ENCODE measurements around the gene SWAP70. TPM values are rescaled to one million over a fixed set of nuclear protein-coding genes. Genes with fewer than 3 reads are reported as not detected.

Gene SWAP70
- total and polyA plus RNA-seq, 9 of the 15 experiments (the other 6 are each of a cell fraction or from before 2014, with no cell fraction given), result 1.7 to 4.9 (median 3.9) TPM

DNA sequence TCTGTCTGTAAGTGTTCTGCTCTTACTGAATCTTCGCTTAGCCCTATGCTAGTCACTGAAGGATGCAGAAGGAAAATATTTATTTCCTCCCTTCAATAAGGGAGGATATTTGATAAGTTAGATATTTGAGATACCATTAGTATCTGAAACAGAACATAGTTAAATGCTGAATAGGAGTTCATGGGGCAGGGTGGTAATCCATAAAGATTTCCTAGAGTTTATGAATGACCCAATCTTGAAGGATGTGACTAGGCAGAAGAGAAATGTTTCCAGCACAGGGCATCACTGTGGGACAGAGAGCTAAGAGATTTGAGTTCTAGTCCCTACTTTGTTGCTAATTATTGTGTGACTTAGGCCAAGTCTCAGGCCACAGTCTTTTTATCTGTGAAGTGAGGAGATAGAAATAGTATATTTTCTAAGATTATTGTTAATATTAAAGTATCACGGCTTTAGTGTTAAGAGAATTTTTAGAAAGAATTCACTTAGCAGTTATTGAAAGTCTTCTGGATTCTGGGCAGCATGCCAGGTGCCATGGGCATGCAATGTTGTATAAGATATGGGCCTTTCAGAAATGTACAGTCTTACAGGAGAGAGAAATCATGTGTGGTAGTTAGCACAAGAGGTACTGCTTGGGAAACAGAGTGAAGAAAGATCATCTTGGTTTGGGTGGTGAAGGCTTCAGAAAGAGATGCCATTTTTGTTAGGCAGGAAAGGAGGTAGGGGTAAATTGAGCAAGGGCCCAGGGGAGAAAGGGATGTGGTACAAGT is 24.0 kb downstream of the SWAP70 start:
- Histone ChIP-seq H2AFZ (ENCODE audit: low read depth, low read length) (no peak overlapping the region), H3K9ac (ENCODE audit: insufficient read depth in 1 of 2, low read depth in 2 of 2, low read length in 2 of 2) (no peak overlapping the region), H4K20me1 (replicated peaks; ENCODE audit: control insufficient read depth, insufficient read depth, low read length) (no peaks in the 10 kb centered on the region), H3K79me2 (ENCODE audit: control insufficient read depth, insufficient read depth, low read length) (no peaks in the 10 kb centered on the region), H3K9me1 (ENCODE audit: control insufficient read depth, insufficient read depth, low read length) (no peaks in the 10 kb centered on the region), H3K4me2 (ENCODE audit: insufficient read depth, low read length) (no peak overlapping the region), H3K36me3 (ENCODE audit: control insufficient read depth, insufficient read depth, low read length) (no peaks in the 10 kb centered on the region), H3K27ac (ENCODE audit: extremely low read depth, low read depth, low read length) (no peak overlapping the region), H3K9me3 (replicated peaks; ENCODE audit: control insufficient read depth, insufficient read depth, low read depth, low read length) (no peaks in the 10 kb centered on the region), H3K27me3 (ENCODE audit: control insufficient read depth in 2 of 2, insufficient read depth in 2 of 2, low read length in 2 of 2) (no peaks in the 10 kb centered on the region; a peak in 1 of 5 replicates), H3K4me3 (no peak overlapping the region), H3K4me1 (replicated peaks in 1 of 2; ENCODE audit: control insufficient read depth in 2 of 2, insufficient read depth in 2 of 2, low read length in 2 of 2) (no peaks in the 10 kb centered on the region; a peak in 1 of 5 replicates)
- ChIA-PET POLR2A (no interaction called here), CTCF (ENCODE audit: low intra/inter-chr PET ratio) (no interaction called here)
- BruUV-seq (replicated peaks), result no TSS peak
- DNase-seq (ENCODE audit: extremely low read depth in 1 of 4, low spot score in 3 of 4), result no peak
- FAIRE-seq, result no peak
- ATAC-seq, result no peak
- intact Hi-C loops (cut with micrococcal nuclease), result no loop called here
- in situ Hi-C loops (cut with MboI), result no loop called here
- 35% methylated on average over 2 of the region's 2 CpGs for WGBS (ENCODE audit: insufficient coverage, low coverage, missing lambda C conversion rate)
- TF ChIP-seq POLR2AphosphoS5 (IDR thresholded peaks at IDR 0.05; ENCODE audit: control insufficient read depth, insufficient read depth, low read depth, low read length), result no peak
- TF ChIP-seq NFIC (IDR thresholded peaks at IDR 0.05), result peak; percentile 46; the same call in 1 of the 2 replicates
- TF ChIP-seq, protein P1, sequence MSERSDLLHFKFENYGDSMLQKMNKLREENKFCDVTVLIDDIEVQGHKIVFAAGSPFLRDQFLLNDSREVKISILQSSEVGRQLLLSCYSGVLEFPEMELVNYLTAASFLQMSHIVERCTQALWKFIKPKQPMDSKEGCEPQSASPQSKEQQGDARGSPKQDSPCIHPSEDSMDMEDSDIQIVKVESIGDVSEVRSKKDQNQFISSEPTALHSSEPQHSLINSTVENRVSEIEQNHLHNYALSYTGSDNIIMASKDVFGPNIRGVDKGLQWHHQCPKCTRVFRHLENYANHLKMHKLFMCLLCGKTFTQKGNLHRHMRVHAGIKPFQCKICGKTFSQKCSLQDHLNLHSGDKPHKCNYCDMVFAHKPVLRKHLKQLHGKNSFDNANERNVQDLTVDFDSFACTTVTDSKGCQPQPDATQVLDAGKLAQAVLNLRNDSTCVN (CRISPR knock-in tag; IDR thresholded peaks at IDR 0.05), result no peak
- TF ChIP-seq HMGN3 (IDR thresholded peaks at IDR 0.05; ENCODE audit: borderline replicate concordance, extremely low read depth, insufficient read length, low read depth, low read length), result no peak
- TF ChIP-seq, protein P2, sequence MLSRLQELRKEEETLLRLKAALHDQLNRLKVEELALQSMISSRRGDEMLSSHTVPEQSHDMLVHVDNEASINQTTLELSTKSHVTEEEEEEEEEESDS (CRISPR knock-in tag; IDR thresholded peaks at IDR 0.05), result no peak
- TF ChIP-seq MAFK (IDR thresholded peaks at IDR 0.05; ENCODE audit: low read length), result no peak

Data from K562 (cell line).